Thoracic aorta (tissue), 2 donors: Measurements from ENCODE around the gene PDIK1L. TPM values are rescaled to one million over a fixed set of nuclear protein-coding genes. Genes with fewer than 3 reads are reported as not detected.

ENCODE experiments used
- ATAC-seq: fragments of 150-250 bp; one replicate; pipeline ENCODE4 v1.8.0; 2017; ENCODE audit warnings: low read depth; ENCODE audit not compliant: insufficient number of reproducible peaks, low FRiP score
- DNase-seq: peaks from one replicate; pipeline ENCODE4 v3.0.0-alpha.2; 2020; ENCODE audit warnings: low spot score
- H3K27ac ChIP-seq, 2 donors: fragments of 200-600 bp; sonication (generic); 1 replicate in 1 of 2; 2 replicates in 1 of 2; pipeline ENCODE4 v1.5.1; 2016; ENCODE audit warnings: mild to moderate bottlenecking in 2 of 2, moderate library complexity in 2 of 2
- H3K27me3 ChIP-seq: fragments of 200-600 bp; sonication (generic); replicated peaks from 2 replicates; pipeline ENCODE4 v1.6.0; 2016; ENCODE audit warnings: mild to moderate bottlenecking; ENCODE audit not compliant: insufficient read depth
- H3K36me3 ChIP-seq: fragments of 200-600 bp; sonication (generic); one replicate; pipeline ENCODE4 v1.5.1; 2016
- H3K4me1 ChIP-seq, 2 donors: fragments of 200-600 bp; sonication (generic); 1 replicate in 1 of 2; 2 replicates in 1 of 2; pipeline versions ENCODE4 v1.5.1 to v1.6.0; 2016; ENCODE audit warnings: low read depth in 2 of 2, mild to moderate bottlenecking in 1 of 2; ENCODE audit not compliant: control insufficient read depth in 1 of 2
- H3K4me3 ChIP-seq: fragments of 200-600 bp; sonication (generic); 2 replicates; pipeline ENCODE4 v1.5.1; 2016; ENCODE audit warnings: mild to moderate bottlenecking
- H3K9me3 ChIP-seq: fragments of 200-600 bp; sonication (generic); 2 replicates; pipeline ENCODE4 v1.5.1; 2016
- CTCF ChIP-seq: fragments of 200-600 bp; sonication (generic); IDR thresholded peaks from one replicate; pipeline ENCODE4 v1.5.1; 2019; ENCODE audit warnings: antibody characterized with exemption
- total RNA-seq, 2 donors: library from RNA; depleted of rRNA; stranded (reverse); fragments of >200 nt; gene quantifications; one replicate each; pipeline versions ENCODE4 v1.1.0 to v1.2.3, GENCODE V29; 2016

PDIK1L gene
- total RNA-seq, 2 donors from 2014 or later: 9.6 to 10.4 TPM

- ATAC-seq (no peak), DNase-seq (no peak)
- Histone ChIP-seq H3K27ac (no peak overlapping the region), H3K27me3 (no peaks in the 10 kb centered on the region), H3K36me3 (no peaks in the 10 kb centered on the region), H3K9me3 (no peaks in the 10 kb centered on the region), H3K4me3 (no peak overlapping the region), H3K4me1 (no peaks in the 10 kb centered on the region)
- TF ChIP-seq CTCF: no peak
Observed at GRCh38 chr1:26155370-26156284, 44.0 kb downstream of the PDIK1L start.

GRCh38 chr1:26156285-26157038 lies 44.8 kb downstream of the PDIK1L start:
- H3K9me3 ChIP-seq: no peaks in the 10 kb centered on the region
- peak overlapping the region; percentile 18 for H3K4me3 ChIP-seq
- ATAC-seq (no peak), DNase-seq (no peak)
- no peak overlapping the region for H3K27ac ChIP-seq
- H3K36me3 ChIP-seq: no peaks in the 10 kb centered on the region
- TF ChIP-seq CTCF: no peak
- no peaks in the 10 kb centered on the region for H3K27me3 ChIP-seq
- H3K4me1 ChIP-seq: peaks cover 0 to 6% of the 10 kb centered on the region in 2 donors

GRCh38 chr1:26158271-26158907 lies 46.8 kb downstream of the PDIK1L start:
- DNase-seq (no peak), ATAC-seq (no peak)
- no peak for TF ChIP-seq CTCF
- Histone ChIP-seq H3K27ac (no peak overlapping the region), H3K36me3 (no peaks in the 10 kb centered on the region), H3K27me3 (no peaks in the 10 kb centered on the region), H3K4me3 (no peak overlapping the region), H3K9me3 (no peaks in the 10 kb centered on the region), H3K4me1 (peaks cover 0 to 8% of the 10 kb centered on the region in 2 donors)

GRCh38 chr1:26158908-26159742 lies 47.5 kb downstream of the PDIK1L start, which contains the start of gene FAM110D:
TSS of gene FAM110D (plus strand) at chr1:26159079. CDS start at chr1:26161292, 2,213 bp downstream.
- Histone ChIP-seq H3K27ac (no peak within 1 kb of the TSS), H3K4me3 (peak within 1 kb of the TSS; percentile 22)
- DNase-seq: no peak

More at GRCh38 chr1:26158908-26159742, 47.5 kb downstream of the PDIK1L start, which contains the start of gene FAM110D:
- H3K4me1 ChIP-seq: peaks cover 0 to 12% of the 10 kb centered on the region in 2 donors
- no peaks in the 10 kb centered on the region for H3K36me3 ChIP-seq
- no peak for TF ChIP-seq CTCF
- no peaks in the 10 kb centered on the region for H3K27me3 ChIP-seq
- H3K9me3 ChIP-seq: no peaks in the 10 kb centered on the region
- no peak for ATAC-seq
